Measurements from ENCODE around the gene PRRT3. TPM values are rescaled to one million over a fixed set of nuclear protein-coding genes. Genes with fewer than 3 reads are reported as not detected.

Gene PRRT3
- total and polyA plus RNA-seq, 2 of the 13 experiments (the other 11 are each of a cell fraction or from before 2014, with no cell fraction given), result 0.22 to 0.44 TPM

- peak; percentile 59; the same call in 1 of the 2 replicates for TF ChIP-seq HOXA5 (CRISPR knock-in tag; IDR thresholded peaks at IDR 0.05)
- TF ChIP-seq ISX (CRISPR knock-in tag; conservative IDR thresholded peaks at IDR 0.05), result peak; percentile 36; the same call in 1 of the 2 replicates
- no peak for TF ChIP-seq ZKSCAN5 (CRISPR knock-in tag; IDR thresholded peaks at IDR 0.05)
- TF ChIP-seq PRMT3 (CRISPR knock-in tag; IDR thresholded peaks at IDR 0.05; ENCODE audit: borderline replicate concordance, low read depth), result peak; percentile 71; the same call in 1 of the 2 replicates
- peak; percentile 55; the same call in 1 of the 2 replicates for TF ChIP-seq ZFYVE20 (CRISPR knock-in tag; IDR thresholded peaks at IDR 0.05; ENCODE audit: borderline replicate concordance, low read depth)
- no peak for TF ChIP-seq GTF2F1 (IDR thresholded peaks at IDR 0.05; ENCODE audit: low read length)
- peak; percentile 75; the same call in 1 of the 2 replicates for TF ChIP-seq FLYWCH1 (CRISPR knock-in tag; IDR thresholded peaks at IDR 0.05)
- TF ChIP-seq MAZ (IDR thresholded peaks at IDR 0.05; ENCODE audit: borderline replicate concordance, low read depth, low read length), result no peak
- peak; percentile 72 for TF ChIP-seq MAZ (CRISPR knock-in tag; IDR thresholded peaks at IDR 0.05; ENCODE audit: low read depth)
- no peak for TF ChIP-seq MEF2D (CRISPR knock-in tag; IDR thresholded peaks at IDR 0.05)
- TF ChIP-seq EP300 (IDR thresholded peaks at IDR 0.05; ENCODE audit: low read depth in 2 of 2, low read length in 2 of 2), result no peak
- TF ChIP-seq EP300 (CRISPR knock-in tag; IDR thresholded peaks at IDR 0.05; ENCODE audit: borderline replicate concordance), result peak; percentile 27; the same call in 1 of the 2 replicates
- TF ChIP-seq ZNF18 (CRISPR knock-in tag; IDR thresholded peaks at IDR 0.05; ENCODE audit: insufficient replicate concordance), result peak; percentile 87
- peak; percentile 36; the same call in 1 of the 2 replicates for TF ChIP-seq GATAD2A (CRISPR knock-in tag; IDR thresholded peaks at IDR 0.05)
- TF ChIP-seq SMYD3 (CRISPR knock-in tag; IDR thresholded peaks at IDR 0.05), result peak; percentile 33; the same call in 1 of the 2 replicates
- TF ChIP-seq, protein P1, sequence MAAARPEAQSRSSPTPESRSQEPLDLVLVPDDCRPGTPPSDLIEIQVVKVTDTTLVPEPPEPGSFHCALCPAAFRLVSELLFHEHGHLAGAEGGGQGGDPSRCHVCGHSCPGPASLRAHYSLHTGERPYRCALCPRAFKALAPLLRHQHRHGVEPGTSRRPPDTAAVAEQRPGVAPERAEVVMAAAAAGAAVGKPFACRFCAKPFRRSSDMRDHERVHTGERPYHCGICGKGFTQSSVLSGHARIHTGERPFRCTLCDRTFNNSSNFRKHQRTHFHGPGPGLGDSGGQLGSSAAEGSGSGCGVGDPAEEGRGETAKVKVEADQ (CRISPR knock-in tag; IDR thresholded peaks at IDR 0.05; ENCODE audit: borderline replicate concordance), result no peak
- peak; percentile 72 for TF ChIP-seq ELF1 (CRISPR knock-in tag; IDR thresholded peaks at IDR 0.05)
- no peak; the same call in 1 of the 2 replicates for TF ChIP-seq ZNF230 (CRISPR knock-in tag; IDR thresholded peaks at IDR 0.05)
- TF ChIP-seq CC2D1A (CRISPR knock-in tag; IDR thresholded peaks at IDR 0.05), result no peak
- TF ChIP-seq ZNF337 (CRISPR knock-in tag; IDR thresholded peaks at IDR 0.05; ENCODE audit: borderline replicate concordance, low read depth), result no peak; the same call in 1 of the 2 replicates
- TF ChIP-seq ZNF879 (CRISPR knock-in tag; IDR thresholded peaks at IDR 0.05), result 0 out of 2 replicates have a peak, but pooled peaks have one; percentile 55
- TF ChIP-seq MED1 (CRISPR knock-in tag; IDR thresholded peaks at IDR 0.05), result 0 out of 2 replicates have a peak, but pooled peaks have one; percentile 32
- TF ChIP-seq, protein P2, sequence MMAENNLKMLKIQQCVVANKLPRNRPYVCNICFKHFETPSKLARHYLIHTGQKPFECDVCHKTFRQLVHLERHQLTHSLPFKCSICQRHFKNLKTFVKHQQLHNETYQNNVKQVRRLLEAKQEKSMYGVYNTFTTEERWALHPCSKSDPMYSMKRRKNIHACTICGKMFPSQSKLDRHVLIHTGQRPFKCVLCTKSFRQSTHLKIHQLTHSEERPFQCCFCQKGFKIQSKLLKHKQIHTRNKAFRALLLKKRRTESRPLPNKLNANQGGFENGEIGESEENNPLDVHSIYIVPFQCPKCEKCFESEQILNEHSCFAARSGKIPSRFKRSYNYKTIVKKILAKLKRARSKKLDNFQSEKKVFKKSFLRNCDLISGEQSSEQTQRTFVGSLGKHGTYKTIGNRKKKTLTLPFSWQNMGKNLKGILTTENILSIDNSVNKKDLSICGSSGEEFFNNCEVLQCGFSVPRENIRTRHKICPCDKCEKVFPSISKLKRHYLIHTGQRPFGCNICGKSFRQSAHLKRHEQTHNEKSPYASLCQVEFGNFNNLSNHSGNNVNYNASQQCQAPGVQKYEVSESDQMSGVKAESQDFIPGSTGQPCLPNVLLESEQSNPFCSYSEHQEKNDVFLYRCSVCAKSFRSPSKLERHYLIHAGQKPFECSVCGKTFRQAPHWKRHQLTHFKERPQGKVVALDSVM (CRISPR knock-in tag; IDR thresholded peaks at IDR 0.05), result peak; percentile 66; the same call in 1 of the 2 replicates
- no peak for TF ChIP-seq GTF3A (CRISPR knock-in tag; conservative IDR thresholded peaks at IDR 0.05)
- TF ChIP-seq MIER2 (CRISPR knock-in tag; IDR thresholded peaks at IDR 0.05), result no peak
Observed at GRCh38 chr3:9915254-9916141, 36.7 kb downstream of the PRRT3 start (continued).

All from HepG2 (cell line).